ENCODE data around the gene CEP70. TPM values are rescaled to one million over a fixed set of nuclear protein-coding genes. Genes with fewer than 3 reads are reported as not detected.
"Not testable (repeated sequence)": the region's sequence is repeated elsewhere in the genome, so short reads cannot be mapped to it uniquely, and the experiment has no call there.

The CEP70 gene
- total RNA-seq, 1 donor from 2014 or later = 18.6 TPM

DNA sequence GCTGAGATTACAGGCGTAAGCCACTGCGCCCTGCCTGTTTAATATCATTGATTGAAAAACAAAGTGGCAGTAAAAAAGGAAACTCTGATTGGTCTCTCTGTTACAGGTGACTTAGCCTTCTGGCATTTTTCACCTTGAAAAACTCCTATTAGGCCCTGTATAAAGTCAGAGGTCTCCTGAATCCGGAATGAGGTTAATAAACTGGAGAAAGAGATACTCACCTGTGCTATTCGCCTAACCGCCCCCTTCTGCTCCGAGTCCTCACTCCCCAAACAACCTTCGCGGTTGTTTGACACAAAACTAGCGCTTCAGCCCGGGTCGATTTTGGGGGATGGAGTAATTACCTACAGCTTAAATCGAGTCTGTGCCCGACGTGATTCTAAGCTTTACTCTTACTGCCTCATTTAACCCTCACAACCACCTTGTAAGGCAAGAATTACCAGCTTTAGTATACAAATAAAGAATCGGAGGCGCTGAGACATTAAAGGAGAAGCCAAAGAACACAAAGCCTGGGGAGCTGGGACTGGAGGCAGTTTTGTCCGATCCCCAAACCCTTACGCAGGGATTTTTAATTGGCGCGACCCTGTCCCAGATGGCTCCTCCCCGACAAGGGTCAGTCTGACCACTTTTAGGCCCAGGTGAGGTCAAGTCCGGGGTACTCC is 441 bp downstream of the CEP70 start:
- DNase-seq (ENCODE audit: low read depth) = no peak

DNA sequence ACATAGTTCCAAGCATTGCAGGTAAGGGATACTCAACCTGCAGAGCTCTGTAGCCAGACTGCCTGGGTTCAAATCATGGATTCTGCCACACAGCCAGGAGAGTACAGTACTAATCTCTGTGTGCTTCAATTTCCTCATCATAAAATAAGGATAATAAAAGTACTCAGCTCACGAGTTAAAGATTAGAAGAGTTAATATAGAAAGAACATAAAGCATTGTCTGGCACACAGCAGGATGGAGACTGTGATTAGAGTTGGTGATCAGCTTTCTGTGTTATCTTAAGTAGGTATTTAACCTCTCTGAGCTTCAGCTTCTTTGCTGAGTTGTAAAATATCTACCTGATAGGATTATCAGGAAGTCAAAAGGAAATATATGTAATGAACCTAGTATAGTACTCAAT is 2.7 kb downstream of the CEP70 start:
- DNase-seq (ENCODE audit: low read depth) = no peak

DNA sequence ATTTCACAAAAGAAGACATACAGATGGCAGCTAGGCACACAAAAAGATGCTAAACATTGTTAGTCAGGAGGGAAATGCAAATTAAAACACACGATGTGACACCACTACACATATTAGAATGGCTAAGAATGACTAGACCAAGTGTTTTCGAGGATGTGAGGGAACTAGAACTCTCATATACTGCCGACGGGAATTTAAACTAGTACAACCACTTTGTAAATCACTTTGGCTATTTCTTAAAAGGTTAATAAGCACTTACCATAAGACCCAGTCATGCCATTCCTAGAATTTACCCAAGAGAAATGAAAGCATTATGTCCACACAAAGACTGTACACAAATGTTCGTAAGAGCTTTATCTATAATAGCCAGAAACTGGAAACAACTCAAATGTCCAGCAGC is 5.6 kb downstream of the CEP70 start:
- DNase-seq (ENCODE audit: low read depth) = no peak

DNA sequence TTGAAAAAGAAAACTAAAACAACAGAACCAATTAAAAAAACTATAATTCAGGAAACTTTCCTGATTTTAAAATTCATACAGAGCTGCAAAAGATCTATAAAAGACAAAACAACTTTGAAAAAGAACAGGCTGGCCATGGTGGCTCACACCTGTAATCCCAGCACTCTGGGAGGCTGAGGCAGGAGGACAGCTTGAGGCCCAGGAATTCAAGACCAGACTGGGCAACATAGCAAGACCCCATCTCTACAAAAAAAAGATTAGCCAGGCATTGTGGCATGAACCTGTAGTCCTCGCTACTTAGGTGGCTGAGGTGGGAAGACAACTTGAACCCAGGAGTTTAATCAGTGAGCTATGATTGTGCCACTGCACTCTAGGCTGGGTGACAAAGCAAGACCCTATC is 6.7 kb downstream of the CEP70 start:
- no peak for DNase-seq (ENCODE audit: low read depth)

DNA sequence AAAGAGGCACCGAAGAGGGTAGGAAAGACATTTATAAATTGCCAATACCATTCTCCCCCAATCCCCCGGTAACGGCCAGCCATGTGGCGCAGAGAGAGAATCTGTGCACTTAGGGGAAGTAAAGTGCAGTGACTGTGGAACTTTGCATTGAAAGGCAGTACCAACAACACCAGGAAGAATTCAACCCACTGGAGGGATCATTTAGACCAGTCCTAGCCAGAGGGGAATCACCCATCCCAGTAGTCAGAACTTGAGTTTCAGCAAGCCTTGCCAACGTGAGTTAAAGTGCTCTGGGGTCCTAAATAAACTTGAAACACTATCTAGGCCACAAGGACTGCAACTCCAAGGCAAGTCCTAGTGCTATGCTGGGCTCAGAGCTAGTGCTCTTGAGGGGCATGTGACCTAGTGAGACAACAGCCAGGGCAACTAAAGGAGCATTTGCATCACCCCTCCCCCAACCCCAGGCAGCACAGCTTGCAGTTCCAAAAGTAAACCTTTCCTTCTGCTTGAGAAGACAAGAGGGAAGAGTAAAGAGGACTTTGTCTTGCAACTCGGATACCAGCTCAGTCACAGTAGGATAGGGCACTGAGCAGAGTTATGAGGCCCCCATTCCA is 15.0 kb downstream of the CEP70 start:
- DNase-seq (ENCODE audit: low read depth) = no peak

DNA sequence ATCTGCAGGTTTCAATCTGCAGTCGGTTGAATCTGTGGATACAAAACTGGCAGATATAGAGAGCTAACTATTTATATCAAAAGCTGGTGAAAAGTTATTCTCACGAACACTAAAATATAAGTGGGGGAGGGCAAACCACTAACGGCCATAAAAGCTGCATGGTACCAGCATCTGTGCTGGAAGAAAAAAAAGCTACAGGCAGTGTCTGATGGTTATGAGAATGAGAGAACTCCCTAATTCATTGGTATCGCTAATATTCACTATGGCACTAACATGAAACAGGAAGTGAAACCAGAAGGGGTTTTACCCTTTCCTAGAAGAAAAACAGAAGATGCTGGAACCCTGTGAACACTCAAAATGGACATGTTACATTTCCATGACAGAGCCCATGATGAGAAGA is 15.9 kb downstream of the CEP70 start:
- DNase-seq (ENCODE audit: low read depth) = no peak

DNA sequence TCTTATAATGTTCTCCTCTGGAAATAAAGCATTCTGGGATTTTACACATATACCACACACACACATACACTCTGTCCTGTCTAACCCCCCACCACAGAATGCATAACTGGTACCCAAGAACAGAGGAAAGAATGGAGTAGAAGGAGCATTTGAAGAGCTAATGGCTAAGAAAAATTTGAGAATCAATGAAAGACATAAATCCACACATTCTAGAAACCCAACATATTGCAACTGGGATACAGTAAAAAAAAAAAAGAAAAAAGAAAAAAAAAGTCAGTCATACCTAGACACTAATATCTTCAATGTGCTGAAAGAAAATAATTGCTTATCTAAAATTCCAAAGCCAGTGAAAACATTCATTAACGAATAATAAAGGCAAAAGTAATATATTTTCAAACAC is 20.9 kb downstream of the CEP70 start:
- no peak for DNase-seq (ENCODE audit: low read depth)

DNA sequence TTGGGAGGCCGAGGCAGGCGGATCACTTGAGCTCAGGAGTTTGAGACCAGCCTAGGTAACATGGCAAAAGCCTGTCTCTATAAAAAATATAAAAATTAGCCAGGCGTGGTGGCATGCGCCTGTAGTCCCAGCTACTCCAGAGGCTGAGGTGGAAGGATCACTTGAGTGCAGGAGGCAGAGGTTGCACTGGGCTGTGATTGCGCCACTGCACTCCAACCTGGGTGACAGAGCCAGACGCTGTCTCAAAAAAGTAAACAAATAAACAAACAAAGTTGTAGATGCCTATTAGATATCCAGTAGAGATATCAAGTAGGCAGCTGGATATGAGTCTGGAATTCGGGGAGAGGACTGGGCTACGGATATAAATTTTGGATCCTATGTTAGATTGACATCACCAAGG is 24.4 kb downstream of the CEP70 start:
- not testable (repeated sequence) for DNase-seq (ENCODE audit: low read depth)

DNA sequence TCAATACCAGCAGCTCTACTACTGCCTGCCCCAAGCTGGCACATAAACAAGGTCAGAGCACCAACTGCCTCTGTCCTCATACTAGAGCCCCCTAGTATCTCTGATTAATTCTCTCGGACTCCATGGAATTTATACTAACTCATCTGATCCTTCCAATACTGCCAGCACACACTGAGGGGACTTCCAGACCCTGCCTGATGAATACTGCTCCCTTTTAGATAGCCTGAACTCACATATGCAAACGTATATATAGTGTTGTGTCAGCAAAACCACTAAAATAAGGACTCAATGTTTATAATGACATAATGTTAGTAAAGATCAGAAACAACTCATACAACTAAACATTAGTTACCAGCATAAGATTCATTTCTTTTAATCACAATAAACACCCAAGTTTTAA is 25.0 kb downstream of the CEP70 start:
- peak; percentile 9 for DNase-seq (ENCODE audit: low read depth)

DNA sequence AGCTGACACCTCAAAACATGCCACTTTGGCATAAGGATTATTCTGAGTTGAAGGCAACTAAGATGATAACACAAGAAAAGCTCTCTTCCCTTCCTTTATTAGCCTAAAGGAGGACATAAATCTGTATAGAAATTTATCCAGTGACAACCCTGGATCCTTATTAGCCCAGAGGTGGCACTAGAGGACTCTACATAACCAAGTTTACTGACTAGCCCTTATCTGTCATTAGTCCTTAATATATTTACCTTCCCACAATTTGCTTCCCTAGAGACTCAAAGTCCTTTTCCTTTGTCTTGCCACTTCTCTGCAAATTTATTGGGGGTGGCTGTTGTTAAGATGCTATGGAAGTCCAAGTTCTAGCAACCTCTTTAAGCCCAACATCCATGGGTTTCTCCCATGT is 26.7 kb downstream of the CEP70 start:
- no peak for DNase-seq (ENCODE audit: low read depth)

DNA sequence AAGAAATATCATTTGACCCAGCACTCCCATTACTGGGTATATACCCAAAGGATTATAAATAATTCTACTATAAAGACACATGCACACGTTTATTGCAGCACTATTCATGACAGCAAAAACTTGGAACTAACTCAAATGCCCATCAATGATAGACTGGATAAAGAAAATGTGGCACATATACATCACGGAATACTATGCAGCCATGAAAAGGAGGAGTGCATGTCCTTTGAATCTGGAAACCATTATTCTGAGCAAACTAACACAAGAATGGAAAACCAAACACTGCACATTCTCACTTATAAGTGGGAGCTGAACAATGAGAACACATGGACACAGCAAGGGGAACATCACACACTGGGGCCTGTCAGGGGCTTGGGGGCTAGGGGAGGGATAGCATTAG is 27.8 kb downstream of the CEP70 start:
- DNase-seq (ENCODE audit: low read depth) = not testable (repeated sequence)

DNA sequence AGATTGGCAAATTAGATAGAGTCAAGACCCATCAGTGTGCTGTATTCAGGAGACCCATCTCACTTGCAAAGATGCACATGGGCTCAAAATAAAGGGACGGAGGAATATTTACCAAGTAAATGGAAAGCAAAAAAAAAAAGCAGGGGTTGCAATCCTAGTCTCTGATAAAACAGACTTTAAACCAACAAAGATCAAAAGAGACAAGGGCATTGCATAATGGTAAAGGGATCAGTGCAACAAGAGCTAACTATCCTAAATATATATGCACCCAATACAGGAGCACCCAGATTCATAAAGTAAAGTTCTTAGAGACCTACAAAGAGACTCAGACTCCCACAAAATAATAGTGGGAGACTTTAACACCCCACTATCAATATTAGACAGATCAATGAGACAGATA is 31.2 kb downstream of the CEP70 start:
- DNase-seq (ENCODE audit: low read depth) = not testable (repeated sequence)

DNA sequence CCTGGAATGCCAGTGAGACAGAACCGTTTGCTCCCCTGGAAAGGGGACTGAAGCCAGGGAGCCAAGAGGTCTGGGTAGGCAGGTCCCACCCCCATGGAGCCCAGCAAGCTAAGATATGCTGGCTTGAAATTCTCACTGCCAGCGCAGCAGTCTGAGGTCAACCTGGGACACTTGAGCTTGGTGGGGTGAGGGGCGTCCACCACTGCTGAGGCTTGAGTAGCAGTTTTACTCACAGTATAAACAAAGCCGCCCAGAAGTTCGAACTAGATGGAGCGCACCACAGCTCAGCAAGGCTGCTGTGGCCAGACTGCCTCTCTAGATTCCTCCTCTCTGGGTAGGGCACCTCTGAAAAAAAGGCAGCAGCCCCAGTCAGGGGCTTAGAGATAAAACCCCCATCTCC is 33.6 kb downstream of the CEP70 start:
- DNase-seq (ENCODE audit: low read depth) = no peak

DNA sequence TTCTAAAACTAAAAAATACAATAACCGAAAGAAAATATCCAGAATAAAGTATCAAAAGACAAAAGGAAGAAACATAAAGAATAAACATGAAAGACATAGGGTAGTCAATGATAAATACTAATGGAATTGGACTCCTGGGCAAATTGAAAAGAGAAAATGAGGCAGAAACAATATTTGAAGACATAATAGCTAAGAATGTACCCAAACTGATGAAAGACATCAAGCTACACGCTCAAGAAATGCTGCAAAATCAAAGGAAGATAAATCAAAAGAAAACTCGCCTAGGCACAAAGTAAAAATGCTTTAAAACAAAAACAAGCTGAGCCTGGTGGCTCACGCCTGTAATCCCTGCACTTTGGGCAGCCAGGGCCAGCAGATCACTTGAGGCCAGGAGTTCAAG is 34.9 kb downstream of the CEP70 start:
- DNase-seq (ENCODE audit: low read depth) = no peak

DNA sequence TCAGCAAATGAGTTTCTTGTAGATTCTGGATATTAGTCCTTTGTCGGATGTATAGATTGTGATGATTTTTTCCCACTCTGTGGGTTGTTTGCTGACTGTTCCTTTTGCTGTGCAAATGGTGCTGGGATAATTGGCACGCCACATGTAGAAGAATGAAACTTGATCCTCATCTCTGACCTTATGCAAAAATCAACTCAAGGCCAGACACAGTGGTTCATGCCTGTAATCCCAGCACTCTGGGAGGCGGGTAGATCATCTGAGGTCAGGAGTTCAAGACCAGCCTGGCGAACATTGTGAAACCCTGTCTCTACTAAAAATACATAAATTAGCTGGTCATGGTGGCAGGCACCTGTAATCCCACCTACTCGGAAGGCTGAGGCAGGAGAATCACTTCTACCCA is 39.3 kb downstream of the CEP70 start:
- not testable (repeated sequence) for DNase-seq (ENCODE audit: low read depth)

DNA sequence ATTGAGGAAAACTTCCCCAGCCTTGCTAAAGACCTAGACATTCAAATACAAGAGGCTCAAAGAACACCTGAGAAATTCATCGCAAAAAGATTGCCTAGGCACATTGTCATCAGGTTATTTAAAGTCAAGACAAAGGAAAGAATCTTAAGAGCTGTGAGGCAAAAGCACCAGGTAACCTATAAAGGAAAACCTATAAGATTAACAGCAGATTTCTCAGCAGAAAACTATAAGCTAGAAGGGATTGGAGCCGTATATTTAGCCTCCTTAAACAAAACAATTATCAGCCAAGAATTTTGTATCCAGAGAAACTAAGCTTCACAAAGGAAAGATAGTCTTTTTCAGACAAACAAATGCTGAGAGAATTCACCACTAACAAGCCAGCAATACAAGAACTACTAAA is 43.1 kb downstream of the CEP70 start:
- DNase-seq (ENCODE audit: low read depth) = not testable (repeated sequence)

DNA sequence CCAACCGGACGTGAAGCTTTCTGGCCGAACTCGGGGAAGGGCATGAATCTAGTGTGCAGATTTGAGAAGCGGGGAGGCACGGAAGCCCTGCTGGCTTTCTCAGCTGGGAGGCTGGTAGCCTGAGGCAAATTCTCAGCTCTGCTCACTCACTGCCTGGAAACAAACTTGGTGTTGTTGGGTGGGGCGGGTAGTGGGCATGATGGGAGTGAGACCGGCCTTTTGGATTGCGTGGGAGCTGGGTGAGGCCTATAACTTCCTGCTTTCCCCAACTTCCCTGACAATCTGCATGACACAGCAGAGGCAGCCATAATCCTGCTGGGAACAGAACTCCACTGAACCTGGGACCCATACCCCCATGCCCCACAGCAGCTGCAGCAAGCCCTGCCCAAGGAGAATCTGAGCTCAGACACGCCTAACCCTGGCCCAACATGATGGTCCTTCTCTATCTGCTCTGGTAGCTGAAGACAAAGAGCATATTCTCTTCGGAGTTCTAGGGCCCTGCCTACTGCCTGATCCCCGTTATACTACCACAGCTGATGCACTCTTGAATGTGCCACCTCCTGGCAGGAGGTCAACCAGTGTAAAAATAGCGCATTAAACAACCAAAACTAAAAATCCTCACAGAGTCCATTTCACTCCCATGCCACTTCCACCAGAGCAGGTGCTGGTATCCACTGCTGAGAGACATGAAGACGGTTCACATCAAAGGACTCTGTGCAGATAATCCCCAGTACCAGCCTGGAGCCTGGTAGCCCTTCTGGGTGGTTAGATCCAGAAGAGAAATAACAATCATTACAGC is 44.7 kb downstream of the CEP70 start:
- peak; percentile 53 for DNase-seq (ENCODE audit: low read depth)

DNA sequence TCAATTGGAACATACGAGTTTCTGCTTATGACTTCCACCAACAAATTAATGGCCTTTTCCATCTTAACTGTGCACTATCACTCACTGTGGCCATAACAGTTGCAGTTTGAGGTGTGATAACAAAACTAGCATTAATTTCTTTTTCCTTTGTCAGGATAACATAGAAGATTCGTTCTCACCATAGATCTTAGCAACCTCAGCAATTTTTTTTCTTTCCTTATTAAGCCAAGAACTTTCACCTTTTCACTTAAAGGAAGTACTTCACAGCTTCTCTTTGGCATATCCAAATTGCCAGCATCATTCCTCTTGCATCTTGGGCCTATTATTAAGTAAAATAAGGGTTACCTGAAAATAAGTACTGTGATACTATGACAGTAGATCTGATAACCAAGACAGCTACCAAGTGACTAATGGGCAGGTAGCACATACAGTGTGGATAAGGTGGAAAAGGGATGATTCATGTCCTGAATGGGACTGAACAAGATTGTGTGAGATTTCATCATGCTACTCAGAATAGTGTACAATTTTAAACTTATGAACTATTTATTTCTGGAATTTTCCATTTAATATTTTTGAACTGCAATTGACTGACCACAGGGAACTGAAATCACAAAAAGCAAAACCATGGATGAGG is 46.6 kb downstream of the CEP70 start:
- no peak for DNase-seq (ENCODE audit: low read depth)

DNA sequence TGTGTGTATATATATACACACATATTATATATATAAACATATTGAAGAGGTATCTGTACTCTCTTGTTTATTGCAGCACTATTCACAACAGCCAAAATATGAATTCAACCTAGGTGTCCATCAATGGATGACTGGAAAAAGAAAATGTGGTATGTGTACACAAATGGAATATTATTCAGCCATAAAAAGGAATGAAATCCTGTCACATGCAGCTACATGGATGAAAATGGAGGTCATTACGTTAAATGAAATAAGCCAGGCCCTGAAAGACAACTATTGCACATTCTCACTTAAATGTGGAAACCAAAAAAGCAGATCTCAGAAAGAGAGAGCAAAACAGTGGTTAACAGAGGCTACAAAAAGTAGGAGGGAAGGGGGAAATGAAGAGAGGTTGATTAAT is 49.5 kb downstream of the CEP70 start:
- DNase-seq (ENCODE audit: low read depth) = no peak

DNA sequence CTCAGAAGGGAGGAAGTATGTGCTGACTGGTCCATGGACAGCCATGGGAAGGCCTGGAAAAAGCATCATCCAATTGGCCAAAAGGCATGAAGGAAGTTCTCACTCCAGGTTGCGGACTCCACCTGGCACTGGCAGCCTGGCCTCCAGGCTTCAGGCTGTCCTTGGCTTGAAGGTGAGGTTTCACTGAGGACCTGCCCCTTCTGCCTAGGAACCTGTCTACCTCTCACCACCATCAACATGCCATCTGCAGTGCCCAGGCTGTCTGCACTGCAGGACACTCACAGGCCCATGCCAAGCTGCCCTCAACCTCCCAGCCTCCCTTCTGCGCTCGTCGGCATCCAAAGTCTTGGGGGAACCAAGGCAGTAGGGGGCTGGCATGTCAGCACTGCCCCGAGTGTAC is 51.1 kb downstream of the CEP70 start:
- DNase-seq (ENCODE audit: low read depth) = no peak

DNA sequence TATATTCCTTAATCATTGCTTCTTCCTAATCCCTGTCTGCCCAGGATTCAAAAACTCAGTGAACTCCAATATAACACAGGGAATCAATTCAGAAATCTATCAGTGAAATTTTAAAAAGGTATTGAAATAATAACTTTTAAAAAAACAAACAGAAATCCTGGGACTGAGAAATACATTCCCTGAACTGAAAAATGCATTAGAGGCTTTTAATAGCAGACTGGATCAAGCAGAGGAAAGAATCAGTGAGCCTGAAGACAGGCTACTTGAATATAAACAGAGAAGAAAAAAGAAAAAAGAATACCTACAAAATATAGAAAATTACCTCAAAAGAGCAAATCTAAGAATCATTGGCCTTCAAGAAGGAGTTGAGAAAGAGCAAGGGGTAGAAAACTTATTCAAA is 54.7 kb downstream of the CEP70 start:
- no peak for DNase-seq (ENCODE audit: low read depth)

DNA sequence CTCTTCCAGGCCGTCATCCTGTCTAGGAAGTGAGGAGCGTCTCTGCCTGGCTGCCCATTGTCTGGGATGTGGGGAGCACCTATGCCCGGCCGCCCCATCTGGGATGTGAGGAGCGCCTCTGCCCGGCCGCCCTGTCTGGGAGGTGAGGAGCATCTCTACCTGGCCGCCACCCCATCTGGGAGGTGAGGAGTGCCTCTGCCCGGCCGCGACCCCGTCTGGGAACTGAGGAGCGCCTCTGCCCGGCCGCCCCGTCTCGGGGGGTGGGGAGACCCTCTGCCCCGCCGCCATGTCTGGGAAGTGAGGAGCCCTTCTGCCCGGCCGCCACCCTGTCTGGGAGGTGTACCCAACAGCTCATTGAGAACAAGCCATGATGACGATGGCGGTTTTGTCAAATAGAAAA is 72.6 kb downstream of the CEP70 start:
- DNase-seq (ENCODE audit: low read depth) = not testable (repeated sequence)
